CD4-positive, alpha-beta T cell treated with Interleukin-21 for 1 hour (primary cell): Measurements from ENCODE around the gene HLCS.

Experiments
- DNase-seq: peaks from one replicate; pipeline ENCODE4 v3.0.0-alpha.2; 2020

The HLCS gene

DNA sequence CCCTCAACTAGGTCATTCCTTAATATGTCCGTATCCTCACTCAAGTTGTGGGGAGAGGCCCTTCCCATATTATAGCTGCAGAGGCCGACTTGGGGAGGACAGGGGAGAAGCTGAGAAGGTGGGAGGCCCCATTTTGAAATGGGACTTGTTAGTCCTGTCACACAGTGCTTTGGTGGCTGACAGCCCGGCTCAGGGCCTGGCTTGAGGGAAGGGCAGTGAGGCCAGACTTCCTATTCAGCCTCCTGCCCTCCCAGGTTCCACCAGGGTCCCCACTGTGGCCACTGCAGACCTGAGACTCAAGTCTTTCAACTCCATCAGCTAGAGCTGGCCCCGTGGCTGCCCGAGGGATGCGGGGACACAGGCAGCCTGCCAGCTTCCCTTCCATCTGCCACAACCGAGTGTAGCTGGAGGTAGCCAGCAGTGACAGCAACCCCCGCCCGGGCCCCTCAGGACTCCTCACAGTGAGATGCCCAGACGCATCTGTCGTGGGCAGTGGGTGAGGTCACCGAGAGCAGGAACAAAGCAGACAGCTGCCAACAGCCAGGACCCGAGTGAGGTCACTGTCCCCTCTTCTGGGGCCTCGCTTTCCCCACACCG is 230.6 kb downstream of the HLCS start:
- no peak for DNase-seq

DNA sequence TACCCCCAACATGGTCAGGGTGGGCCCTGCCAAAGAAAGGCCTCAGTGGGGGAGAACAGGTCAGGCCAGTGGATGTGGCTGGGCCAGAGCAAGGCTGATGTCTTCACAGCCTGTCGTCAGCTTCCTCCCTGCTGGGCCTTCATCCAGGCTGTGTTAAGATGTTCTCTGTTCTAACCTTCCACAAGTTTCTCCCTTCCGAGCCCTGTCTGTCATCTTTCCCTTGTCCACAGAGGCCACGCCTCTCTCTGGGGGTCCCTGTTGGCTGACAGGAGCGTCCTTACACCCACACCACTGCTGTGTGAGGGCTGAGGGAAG is 231.3 kb downstream of the HLCS start:
- DNase-seq, result no peak

DNA sequence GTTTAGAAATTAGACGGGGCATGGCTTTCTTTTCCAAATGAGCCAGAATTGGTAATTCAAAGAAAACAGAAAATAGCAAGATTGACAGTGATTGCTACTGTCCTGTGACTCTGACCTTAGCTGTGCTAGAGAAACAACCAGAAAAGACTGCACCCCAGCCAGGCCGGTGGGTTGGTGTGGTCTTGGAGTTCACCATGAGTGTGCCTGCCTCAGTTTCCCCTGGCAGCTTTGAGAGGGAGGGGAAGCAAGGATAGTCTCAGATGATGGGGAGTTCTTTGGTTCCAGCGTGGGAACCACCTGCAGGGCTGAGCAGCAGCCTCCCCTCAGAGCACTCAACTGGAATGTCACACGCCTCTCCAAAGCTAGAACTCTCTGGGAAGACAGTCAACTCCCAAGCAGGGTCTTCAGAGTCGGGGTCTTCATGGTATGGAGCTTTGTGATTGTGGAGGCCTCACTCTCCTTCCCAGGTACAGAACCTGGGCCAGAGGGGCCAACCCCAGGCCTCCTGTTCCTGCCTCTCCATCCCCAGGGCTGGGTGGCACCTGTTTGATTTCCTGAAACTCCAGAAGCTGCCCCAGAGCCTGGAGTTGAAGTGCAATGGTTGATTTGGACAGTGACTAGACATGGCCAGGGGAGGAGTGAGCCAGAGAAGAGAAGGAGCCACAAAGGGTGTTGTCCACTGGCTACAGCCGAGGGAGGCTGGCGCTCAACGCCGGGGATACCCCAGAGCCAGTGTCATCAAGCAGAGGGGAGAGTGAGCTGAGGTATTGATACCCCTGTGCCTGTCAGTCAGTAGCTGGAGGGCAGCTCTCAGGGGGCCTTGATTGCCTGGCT is 231.9 kb downstream of the HLCS start:
- no peak for DNase-seq

DNA sequence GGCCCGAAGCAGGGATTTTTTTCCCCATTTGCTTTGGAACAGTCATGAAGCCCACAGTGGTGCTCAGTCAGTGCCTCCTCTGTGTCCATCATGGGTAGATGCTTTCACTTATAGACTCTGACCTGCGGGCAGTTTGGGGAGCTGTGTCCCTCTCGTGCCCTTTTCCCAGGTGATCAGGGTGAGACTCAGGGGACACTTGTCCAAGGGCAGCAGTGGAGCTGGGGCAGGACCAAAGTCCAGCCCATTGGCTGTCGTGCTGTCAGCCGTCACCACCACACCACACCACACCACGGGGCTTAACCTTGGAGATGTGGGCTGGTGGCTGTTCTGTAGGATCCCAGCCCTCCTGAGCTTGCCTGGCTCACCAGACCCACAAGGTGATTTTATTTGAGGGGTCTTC is 232.6 kb downstream of the HLCS start:
- no peak for DNase-seq

DNA sequence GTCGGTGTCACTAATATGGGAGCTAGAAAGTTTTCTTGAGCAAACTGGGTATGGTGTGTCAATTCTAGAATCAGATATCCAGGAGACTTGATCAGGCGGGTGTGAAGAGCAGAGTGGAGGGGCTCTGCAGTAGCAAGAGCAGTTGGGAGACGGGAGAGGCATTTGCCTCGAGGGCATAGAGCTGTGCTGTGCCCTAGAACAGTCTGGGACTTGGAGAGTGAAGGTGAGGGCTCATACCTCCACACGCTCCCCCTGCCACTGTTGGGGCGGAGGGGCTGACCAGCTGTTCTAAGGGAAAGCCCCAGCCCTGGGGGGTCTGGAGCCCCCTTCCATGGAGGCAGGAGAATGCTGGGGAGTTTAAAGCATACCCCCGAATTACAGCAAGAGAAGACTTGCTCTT is 233.7 kb downstream of the HLCS start:
- DNase-seq, result no peak

DNA sequence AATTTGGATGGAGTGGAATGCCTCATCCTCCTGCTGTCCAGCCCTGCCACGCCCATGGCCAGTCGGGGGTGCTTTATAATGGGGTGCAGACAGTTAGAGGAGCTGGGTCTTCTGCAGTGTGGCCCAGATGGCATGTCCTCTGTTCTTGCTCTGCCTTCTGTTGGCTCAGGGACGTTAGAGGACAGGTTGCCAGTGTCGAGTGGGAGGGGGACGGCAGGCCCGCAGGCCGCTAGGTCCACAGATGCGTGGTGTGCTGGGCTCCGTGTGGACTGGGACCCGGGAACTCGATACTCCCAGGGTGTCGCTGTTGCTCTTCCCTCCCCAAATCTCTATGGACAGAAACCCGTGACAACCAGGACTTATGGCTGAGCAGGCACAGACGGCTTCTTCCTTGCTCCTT is 234.3 kb downstream of the HLCS start:
- no peak for DNase-seq

DNA sequence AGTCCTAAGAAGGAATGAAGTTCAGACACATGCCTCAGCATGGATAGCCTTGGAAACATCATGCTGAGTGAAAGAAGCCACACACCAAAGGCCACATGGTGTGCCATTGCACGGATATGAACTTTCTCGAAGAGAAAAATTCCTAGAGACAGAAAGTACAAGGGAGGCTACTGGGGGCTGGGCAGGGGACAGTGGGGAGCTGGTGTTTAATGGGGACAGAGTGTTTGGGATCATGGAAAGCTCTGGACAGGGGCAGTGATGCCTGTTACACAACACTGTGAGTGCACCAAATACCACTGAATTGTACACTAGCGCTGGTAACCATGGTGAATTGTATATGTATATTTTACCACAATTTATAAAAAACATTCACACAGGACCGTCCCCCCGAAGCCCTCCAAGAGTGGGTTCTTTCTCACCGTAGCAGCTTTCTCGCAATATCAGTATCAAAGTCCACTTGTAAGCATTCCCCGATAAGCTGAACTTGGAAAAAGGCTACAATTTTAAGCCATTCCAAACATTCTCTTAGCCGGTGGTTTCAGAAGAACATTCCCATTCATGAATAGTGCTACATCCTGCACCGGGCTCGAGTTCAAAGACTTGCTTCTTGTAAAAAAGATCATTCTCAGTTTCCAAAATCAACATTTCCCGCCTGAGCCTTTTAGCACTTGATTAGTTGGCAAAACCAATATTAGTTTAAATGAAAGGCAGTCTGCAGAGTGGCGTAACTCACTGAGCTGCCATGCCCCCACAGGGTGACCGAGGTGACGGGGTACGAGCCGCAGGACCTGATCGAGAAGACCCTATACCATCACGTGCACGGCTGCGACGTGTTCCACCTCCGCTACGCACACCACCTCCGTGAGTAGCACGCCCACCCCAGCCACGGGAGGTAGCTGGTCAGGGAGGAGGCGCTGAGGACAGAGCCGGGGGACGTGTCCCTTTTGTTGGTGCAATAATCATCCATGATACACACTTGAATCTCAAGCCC is 235.9 kb downstream of the HLCS start:
- DNase-seq, result no peak

DNA sequence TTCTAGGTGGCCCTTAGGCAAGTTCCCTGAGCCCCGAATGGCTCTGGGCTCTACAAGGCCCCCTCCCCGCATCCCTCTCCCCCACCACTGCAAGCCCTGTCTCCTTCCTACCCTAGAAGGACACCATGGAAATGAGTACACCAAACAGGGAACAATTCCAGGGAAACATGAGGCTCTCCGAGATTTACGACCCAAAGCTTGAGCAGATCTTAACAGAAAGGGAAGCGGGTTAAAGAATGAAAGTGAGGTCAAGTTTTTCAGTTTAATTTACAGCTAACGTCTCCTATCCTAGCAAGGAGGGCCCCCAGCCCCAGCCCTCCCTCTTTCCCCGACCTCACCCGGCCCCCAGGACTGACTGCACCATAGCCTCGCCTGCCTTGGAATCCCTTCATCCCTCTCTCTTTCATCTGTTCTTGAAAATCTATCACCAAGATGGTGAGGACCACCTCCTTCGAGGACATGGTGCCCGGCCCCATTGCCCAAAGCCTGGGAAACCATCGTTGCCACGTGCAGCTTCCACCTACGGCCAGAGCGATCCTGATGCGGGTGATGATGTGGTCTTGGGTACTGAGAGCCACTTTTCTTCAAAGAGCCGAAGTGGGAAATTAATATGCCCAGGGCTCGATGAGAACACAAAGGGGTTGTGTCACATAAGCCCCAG is 237.0 kb downstream of the HLCS start:
- no peak for DNase-seq

DNA sequence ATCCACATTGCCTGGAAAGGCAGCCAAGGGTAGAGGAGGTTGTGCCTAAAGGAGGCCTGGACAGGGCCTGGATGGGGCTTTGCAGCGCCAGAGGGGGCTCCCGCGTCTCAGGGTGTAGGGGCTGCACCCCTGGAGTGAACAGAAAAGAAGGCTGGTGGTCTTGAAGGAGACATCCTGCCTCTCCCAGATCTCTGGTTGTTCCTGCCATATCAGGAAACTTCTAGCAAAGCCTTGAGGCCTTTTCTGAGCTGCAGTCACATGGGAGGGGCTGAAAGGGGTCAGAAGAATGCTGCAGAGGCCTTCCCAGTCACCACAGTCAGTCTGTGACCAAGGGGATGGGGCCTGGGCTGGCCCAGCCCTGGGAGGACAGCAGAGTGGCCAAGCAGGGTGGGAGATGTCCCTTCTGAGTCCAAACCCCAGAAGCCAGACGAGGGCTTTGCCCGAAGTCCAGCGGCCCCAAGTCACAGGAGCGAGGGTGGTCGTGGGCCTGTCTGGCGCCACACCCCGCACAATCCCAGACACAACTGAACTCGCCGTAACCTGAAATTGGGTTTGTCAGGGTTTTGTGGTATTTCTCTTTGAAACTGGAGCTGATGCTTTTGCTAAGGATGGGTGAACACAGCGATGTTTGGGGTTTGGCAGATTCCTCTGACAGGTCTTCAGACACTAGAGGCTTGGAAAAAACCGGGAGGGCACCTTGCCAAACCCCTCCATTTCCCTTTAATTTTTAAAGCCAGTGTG is 237.9 kb downstream of the HLCS start:
- no peak for DNase-seq

DNA sequence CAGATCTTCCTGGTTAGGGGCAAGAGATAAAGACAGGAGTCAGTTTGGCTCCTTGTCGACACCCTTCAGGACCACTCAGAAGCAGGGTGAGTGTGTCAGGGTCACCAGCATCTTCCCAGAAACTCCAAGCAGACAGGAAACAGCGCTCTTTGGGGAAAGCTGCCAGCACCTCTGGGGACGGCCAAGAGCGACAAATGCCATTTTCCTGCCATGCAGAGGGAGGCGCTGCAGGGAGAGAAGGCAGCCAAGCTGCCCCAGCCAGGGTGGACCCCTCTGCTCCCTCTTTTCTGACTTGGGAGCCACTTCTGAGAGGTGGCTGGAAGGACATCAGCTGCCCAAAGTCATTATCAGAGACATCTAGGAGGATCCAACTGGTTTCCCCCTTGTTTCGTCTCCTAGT is 238.6 kb downstream of the HLCS start:
- no peak for DNase-seq

DNA sequence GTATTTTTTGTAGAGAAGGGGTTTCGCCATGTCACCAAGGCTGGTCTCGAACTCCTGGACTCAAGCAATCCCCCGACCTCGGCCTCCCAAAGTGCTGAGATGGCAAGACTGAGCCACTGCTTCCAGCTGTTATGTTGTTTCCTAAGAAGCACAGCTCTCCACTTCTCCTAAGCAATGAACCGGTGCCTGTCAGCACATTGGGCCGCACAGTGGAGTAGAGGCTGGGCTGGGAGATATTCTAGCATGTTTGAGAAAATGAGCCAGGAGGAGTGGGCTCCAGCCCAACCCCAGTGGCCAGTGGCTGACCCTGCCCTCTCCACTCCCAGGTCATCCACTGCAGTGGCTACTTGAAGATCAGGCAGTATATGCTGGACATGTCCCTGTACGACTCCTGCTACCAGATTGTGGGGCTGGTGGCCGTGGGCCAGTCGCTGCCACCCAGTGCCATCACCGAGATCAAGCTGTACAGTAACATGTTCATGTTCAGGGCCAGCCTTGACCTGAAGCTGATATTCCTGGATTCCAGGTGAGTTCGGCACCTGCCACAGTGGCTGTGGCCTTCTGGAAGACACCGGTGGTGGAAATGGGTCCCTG is 240.6 kb downstream of the HLCS start:
- DNase-seq, result no peak

DNA sequence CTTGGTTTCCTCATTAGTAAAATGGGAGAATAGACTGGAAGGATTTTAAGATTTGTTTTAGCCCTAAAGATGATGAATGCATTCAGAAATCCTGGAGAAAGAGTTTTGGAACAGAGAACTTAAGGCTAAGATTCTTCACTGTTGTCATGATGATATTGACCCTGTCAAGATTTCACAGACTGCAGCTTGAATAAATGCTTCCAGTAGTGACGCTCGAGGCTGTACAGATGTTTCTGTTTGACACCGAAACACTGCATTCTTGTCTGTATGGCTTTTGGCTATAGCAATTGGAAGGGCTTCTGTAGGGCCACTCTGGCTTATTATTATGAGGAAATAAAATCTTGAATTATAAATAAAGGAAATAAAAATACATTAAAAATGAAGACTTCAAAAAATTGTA is 241.8 kb downstream of the HLCS start:
- no peak for DNase-seq

DNA sequence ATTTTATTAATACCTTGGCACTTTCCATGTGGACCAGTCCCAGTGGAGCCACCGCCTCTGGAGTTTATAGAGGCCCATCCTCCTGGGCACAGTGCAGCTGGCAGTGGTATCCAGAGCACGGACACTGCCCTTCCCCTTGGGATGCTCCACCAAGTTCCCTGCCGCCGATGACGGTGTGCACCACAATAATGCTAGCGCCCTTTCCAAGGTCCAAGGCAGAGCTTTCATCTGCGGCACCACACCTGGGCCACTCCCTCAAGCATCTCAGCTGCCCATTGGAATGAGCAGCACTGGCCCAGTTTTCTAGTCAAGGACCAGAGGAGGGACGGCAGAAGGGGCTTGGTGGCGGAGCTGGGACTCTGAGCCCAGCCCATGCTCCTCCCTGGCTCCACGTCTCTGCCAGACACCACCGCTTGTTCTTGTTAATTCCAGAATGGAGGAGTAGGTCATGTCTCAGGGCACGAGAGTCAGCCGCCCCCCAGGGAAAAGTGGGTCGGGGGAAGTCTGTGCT is 243.0 kb downstream of the HLCS start:
- no peak for DNase-seq

DNA sequence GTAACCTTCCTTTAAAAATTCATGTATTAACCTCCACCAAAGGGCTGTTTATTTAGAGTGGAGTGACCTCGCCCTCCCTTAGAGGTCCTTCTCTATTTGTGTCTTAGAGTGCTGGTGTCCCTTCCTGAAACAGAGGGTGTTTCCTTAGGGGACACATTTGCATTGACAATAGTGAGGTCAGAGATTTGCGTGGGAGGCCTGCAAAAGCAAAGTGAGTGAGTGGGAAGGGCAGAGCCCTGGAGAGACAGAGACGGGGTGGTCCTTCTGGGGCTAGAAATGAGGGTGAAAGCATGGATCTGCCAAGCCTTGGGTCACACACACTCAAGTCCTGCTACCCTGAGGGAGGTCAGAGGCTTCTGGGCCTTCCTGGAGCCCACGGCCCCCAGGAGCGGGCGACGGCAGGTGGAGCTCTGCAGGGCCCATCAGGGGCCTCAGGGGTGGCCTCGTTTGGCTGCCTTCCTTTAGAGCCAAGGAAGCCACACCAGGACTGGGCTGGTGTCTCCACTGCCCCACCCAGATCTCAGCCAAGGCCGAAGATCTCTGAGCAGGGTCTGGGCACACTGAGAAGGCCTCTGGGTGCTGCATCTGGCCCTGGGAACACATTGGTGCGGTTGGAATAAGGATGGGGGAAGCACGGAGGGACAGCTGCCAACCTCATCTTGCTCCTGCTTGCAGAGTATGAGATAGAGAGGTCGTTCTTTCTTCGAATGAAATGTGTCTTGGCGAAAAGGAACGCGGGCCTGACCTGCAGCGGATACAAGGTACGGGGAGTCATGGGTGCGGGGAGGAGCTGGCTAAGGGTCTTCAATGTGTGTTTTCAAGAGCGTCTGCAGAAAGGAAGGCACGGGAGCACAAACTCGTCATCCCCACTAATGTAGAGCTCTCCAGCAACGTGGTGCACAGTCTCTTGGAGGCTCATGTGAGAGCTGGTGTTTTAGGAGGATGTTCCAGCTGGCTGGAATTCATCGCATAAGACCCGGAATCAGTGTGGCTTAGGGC is 243.8 kb downstream of the HLCS start:
- DNase-seq, result no peak

DNA sequence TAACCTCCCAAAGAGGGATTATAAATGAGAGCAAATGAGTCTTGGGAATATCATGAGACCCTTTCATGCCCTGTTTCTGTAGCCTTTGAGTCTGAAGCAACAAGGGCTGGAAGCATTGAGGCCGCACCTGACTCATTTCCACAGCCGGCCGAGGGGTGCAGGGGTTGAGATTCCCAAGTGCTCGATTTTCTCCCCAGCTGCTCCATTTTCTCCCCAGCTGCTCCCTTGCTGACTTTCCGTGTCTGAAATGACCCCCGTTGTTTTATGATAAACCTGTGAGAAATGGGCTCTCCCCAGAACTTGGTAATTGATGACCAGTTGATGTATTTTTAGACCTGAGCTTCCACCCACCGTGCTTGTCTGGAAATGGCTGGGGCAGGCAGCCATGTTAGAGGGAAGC is 244.7 kb downstream of the HLCS start:
- DNase-seq, result no peak

DNA sequence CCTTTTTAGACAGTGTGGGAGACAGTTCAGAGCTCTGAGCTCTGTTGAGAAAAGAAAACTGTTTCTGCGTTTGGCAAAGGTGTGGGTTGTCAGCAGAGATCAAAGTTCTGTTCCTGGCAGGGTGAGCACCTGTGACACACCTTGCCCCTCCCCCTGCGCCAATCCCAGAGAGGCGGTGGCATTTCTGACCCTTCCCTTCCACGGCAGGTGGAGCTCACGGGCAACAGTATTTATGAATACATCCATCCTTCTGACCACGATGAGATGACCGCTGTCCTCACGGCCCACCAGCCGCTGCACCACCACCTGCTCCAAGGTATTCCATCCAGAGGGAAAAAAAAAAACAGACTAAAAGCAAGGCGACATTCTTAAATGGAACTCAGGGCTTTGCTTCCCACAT is 246.9 kb downstream of the HLCS start:
- DNase-seq, result no peak

DNA sequence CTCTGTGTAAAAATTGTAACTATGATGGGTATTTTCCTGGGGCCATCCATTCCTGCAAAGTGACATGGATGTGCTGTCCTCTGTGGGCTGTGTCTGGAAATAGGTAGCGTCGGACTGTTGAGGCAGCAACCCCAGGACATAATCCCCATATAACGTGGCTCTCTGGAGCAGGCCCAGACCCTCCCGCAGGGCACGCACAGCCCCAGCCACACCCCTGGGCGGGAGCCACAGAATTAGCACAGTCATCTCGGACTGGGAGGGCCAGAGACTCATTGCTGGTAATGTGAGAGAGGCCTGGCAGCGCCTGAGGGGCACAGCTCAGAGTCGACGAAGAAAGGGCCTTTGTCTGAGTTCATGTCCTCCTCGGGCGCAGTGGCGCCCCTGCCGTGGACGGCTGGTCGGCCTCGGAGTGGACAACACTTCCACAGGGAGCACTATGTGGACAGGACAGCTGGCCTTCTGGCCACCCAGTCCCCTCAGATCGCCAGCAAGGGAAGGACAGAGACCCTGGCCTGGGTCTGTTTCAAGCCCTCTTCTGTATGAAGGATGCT is 247.4 kb downstream of the HLCS start:
- no peak for DNase-seq

DNA sequence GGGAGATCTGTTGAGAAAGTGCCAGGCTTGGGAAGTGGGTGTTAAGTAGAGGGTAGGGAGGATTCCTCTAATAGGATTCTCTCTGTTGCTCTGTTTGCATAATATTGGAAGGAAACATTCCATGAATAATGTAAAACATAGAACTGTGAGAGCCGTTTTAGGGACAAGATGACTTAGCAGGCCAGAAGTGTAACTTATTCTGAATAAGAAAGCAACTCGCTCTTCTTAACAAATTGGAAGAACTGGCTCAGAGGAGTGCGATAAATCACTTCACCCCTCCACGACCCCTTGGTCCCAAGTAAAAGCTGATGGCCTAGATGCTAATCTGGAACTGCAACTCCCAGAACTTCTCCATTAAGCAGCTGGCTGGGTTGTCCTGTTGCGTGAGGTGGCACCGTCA is 248.5 kb downstream of the HLCS start:
- no peak for DNase-seq

DNA sequence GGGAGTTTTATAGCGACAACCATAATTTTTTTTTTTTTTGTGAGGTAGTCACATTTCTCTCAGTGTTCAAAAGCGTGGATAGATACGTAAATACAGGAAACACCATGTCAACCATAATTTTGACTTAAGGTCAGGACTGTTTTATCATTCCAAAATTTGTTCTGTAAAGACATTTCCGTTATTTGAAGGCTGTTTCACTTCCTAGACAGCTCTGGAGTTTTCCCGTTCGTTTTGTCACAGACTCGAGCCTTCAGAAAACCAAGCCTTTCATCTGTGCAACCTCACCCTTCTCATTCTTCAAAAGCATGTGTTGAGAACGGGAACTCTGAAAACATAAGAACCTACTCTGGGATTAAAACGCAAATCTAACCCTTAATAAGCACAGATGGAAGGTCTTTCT is 249.6 kb downstream of the HLCS start:
- no peak for DNase-seq

DNA sequence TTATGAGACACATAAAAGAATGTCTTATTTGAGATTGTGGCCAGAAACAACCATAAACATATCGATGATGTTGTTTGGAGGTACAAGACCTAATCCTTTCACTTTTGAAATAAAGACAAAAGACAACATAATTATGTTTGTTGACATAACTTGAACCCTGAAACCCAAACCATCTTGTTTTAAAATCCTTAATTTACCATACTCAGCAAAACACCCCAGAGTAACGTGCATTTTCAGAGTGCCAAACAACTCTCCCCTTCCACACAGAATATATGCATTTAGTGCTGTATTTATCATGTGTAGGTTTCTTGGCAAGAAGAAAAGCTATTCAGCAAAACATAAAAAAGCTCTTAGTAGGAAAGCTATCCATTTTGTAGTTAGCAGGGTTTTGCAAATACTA is 250.1 kb downstream of the HLCS start:
- no peak for DNase-seq
